ENCODE results near the gene PRRT1. TPM values are rescaled to one million over a fixed set of nuclear protein-coding genes. Genes with fewer than 3 reads are reported as not detected.
"Not testable (repeated sequence)": the region's sequence is repeated elsewhere in the genome, so short reads cannot be mapped to it uniquely, and the experiment has no call there.

PRRT1 gene
- total RNA-seq, 2 experiments from 2014 or later: 0.47 to 2.4 TPM

GRCh38 chr6:32189069-32189741 is 37.5 kb upstream of the PRRT1 start:
- Histone ChIP-seq H4K20me1 (ENCODE audit: insufficient read depth, low read length) (no peaks in the 10 kb centered on the region), H3K4me3 (ENCODE audit: low read depth, low read length, poor library complexity, severe bottlenecking) (peak overlapping the region; percentile 92), H3K9me2 (ENCODE audit: insufficient read depth, low read length) (no peaks in the 10 kb centered on the region), H3K36me3 (ENCODE audit: insufficient read depth, low read length) (peaks cover 33% of the 10 kb centered on the region), H3K9me3 (ENCODE audit: low read length) (no peaks in the 10 kb centered on the region), H2AFZ (ENCODE audit: low read length) (no peak overlapping the region), H3K4me2 (ENCODE audit: low read length) (peak overlapping the region; percentile 86), H3K4me1 (ENCODE audit: insufficient read depth, low read length, poor library complexity, severe bottlenecking) (peaks cover 57% of the 10 kb centered on the region), H3K79me2 (ENCODE audit: insufficient read depth, low read depth, low read length) (peaks cover 31% of the 10 kb centered on the region; the same call in 1 of the 2 replicates), H3K27ac (ENCODE audit: low read depth, low read length, poor library complexity, severe bottlenecking) (peak overlapping the region; percentile 79)
- POLR2A ChIA-PET: interaction anchor here (0.8 to 3.3 kb wide), 3 partner anchors 10 to 78 kb away, joined by 3 to 16 read pairs (median 3); partner anchors contain the start of gene AGPAT1
- TF ChIP-seq CTCF (conservative IDR thresholded peaks at IDR 0.05; ENCODE audit: low read length): no peak
- BruUV-seq (replicated peaks): no TSS peak
- intact Hi-C loops (cut with micrococcal nuclease; ENCODE audit: unreplicated experiment): no loop called here
- no peak for DNase-seq (ENCODE audit: low spot score)
- CTCF ChIA-PET (ENCODE audit: unreplicated experiment): no interaction called here

- Histone ChIP-seq H3K4me3 (ENCODE audit: low read depth, low read length, poor library complexity, severe bottlenecking) (peak overlapping the region; percentile 92), H3K36me3 (ENCODE audit: insufficient read depth, low read length) (peaks cover 40% of the 10 kb centered on the region), H3K4me1 (ENCODE audit: insufficient read depth, low read length, poor library complexity, severe bottlenecking) (peaks cover 50% of the 10 kb centered on the region), H3K79me2 (ENCODE audit: insufficient read depth, low read depth, low read length) (peaks cover 31% of the 10 kb centered on the region; the same call in 1 of the 2 replicates), H3K27ac (ENCODE audit: low read depth, low read length, poor library complexity, severe bottlenecking) (peak overlapping the region; percentile 79), H3K9me2 (ENCODE audit: insufficient read depth, low read length) (no peaks in the 10 kb centered on the region), H4K20me1 (ENCODE audit: insufficient read depth, low read length) (no peaks in the 10 kb centered on the region), H3K9me3 (ENCODE audit: low read length) (no peaks in the 10 kb centered on the region), H2AFZ (ENCODE audit: low read length) (no peak overlapping the region), H3K4me2 (ENCODE audit: low read length) (peak overlapping the region; percentile 86)
- TF ChIP-seq CTCF (conservative IDR thresholded peaks at IDR 0.05; ENCODE audit: low read length) (no peak), EZH2phosphoT487 (IDR thresholded peaks at IDR 0.05; ENCODE audit: borderline replicate concordance, low read depth, low read length) (no peak)
- ChIA-PET CTCF (ENCODE audit: unreplicated experiment) (no interaction called here), POLR2A (interaction anchor here (0.8 to 3.3 kb wide), 3 partner anchors 9 to 79 kb away, joined by 3 to 16 read pairs (median 3); partner anchors contain the start of gene AGPAT1)
- BruUV-seq (replicated peaks): no TSS peak
- no peak for DNase-seq (ENCODE audit: low spot score)
- intact Hi-C loops (cut with micrococcal nuclease; ENCODE audit: unreplicated experiment): no loop called here
Observed at GRCh38 chr6:32188381-32189068, 36.8 kb upstream of the PRRT1 start.

GRCh38 chr6:32187725-32188380 is 36.1 kb upstream of the PRRT1 start:
- CTCF ChIA-PET (ENCODE audit: unreplicated experiment); H3K4me2 ChIP-seq (ENCODE audit: low read length); H3K9me3 ChIP-seq (ENCODE audit: low read length); H3K9me2 ChIP-seq (ENCODE audit: insufficient read depth, low read length); H4K20me1 ChIP-seq (ENCODE audit: insufficient read depth, low read length); H2AFZ ChIP-seq (ENCODE audit: low read length); DNase-seq (ENCODE audit: low spot score); intact Hi-C loops (cut with micrococcal nuclease; ENCODE audit: unreplicated experiment); POLR2A ChIA-PET; H3K4me3 ChIP-seq (ENCODE audit: low read depth, low read length, poor library complexity, severe bottlenecking); BruUV-seq (replicated peaks): not testable (repeated sequence)
- peaks cover 31% of the 10 kb centered on the region; the same call in 1 of the 2 replicates for H3K79me2 ChIP-seq (ENCODE audit: insufficient read depth, low read depth, low read length)
- peaks cover 46% of the 10 kb centered on the region for H3K36me3 ChIP-seq (ENCODE audit: insufficient read depth, low read length)
- H3K27ac ChIP-seq (ENCODE audit: low read depth, low read length, poor library complexity, severe bottlenecking): peak overlapping the region; percentile 6
- peaks cover 44% of the 10 kb centered on the region for H3K4me1 ChIP-seq (ENCODE audit: insufficient read depth, low read length, poor library complexity, severe bottlenecking)

Measured in OCI-LY7 (cell line).